HG02981 (cell line): Measurements from ENCODE around the gene NCOR2.

ENCODE experiments used
- ATAC-seq: cut with Tn5 transposase; IDR thresholded peaks from one replicate; pipeline ENCODE4 v1.9.1; 2021; ENCODE audit warnings: mild to moderate bottlenecking, moderate library complexity; ENCODE audit not compliant: unreplicated experiment

NCOR2 gene

DNA sequence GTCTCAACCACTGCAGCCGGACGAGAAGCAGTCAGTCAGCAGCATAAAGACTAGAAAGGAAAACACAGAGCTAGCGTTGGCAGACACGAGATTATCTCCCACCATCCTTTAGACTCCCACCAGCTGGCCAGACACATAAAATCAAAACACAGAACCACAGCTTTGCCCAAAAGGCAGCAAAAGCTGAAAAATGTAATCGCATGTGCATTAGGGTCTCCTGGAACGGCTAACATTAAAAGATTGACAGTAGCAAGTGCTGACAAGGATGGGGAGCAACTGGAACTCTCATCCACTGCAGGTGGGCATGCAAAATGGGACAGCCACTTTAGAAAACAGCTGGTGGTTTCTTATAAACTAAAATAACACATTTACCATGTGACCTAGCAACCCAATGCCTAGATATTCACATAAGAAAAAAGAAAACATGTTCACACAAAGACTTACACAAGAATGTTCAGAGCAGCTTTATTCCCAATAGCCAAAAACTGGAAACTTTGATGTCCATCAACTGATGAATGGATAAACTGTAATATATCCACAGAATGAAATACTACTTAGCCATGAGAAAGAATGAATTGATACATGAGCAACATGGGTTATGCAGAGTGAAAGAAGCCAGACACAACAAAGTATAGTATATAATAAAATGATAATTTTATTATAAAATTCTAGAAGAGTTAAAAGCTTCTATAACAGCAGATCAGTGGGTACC lies 37.7 kb downstream of the NCOR2 start:
- no peak for ATAC-seq

DNA sequence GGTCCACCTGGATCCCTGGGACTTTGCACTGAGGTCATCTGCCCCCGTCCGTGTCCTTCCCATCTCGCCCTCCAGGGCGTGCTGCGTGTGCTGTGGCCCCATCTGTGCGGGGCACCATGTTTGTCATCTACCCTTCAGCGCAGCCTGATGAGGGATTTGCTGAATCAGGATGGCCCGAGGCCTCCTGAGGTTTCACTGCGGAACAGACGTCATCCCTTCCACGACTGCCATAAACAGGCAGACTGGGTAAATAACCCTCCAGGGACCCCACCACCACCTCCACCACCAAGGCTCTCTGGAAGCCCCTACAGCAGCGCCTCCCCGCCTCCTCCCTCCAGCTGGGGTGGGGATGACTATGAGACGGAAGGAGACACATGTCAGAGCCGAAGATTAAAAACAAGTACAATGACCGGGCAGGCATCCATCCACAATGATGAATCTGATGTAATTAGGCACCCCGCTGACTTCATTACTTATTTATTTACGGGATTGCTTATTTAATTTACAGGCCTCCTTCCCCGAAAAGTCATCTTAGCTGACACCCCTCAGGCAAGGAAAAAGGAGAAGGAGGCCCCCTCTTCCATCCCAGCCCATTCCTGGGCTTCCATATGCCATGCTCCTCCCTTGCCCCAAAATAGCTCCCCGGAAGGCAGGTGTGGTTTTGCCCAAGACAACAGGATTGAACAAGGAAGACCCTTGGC lies 39.4 kb downstream of the NCOR2 start:
- ATAC-seq = no peak

DNA sequence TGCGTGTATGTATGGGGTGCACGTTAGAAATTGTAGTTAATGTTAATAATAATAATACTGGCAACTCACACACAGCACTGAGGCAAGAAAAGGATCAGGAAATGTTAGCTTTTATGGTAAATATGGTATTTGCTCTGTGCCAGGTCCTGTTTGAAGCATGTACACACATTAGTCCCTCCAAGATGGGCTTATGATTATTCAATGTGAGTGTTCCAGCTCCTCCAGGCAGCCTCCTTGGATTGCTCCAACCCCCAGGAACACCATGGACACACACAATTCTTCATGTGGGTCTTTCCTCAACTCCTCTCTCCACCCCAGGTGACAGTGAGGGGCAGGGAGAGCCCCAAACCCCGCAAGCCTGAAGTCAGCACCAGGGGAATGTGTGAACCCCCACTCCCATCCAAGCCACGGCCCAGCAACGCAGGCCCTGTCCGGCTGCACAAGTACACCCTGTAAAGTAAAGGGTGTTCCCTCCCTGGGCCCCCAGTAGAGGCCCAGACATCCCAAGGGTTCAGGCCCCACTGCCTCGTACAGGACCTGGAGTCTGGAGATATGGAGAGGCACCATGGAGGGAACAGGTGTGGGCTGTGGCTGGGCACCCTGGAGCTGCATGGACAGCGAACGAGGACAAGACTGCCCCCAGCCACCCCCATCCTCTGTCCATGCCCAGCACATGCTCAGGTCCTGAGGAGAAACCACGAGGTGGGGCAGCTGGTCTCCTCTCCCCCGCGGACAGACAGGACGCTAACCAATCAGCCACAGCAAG lies 41.3 kb downstream of the NCOR2 start:
- ATAC-seq = no peak

DNA sequence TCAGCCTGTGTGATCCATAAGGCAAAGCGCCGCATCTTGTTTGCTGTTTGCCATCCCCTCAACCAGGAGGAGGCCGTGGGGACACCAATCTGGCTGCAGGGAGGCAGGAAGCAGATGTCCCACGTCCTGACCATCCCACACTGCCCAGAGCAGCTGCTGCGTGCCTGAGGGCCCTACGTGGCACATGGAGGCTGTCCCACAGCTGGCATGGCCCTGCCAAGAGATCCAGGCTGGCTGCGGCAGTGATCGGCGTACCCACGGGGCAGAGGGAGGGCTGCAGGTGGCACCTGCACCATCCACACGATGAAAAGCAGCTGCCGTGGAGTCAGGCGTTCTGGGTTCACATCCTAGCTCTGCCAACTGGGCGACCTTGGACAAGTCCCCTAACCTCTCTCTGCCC lies 42.0 kb downstream of the NCOR2 start:
- ATAC-seq = no peak

DNA sequence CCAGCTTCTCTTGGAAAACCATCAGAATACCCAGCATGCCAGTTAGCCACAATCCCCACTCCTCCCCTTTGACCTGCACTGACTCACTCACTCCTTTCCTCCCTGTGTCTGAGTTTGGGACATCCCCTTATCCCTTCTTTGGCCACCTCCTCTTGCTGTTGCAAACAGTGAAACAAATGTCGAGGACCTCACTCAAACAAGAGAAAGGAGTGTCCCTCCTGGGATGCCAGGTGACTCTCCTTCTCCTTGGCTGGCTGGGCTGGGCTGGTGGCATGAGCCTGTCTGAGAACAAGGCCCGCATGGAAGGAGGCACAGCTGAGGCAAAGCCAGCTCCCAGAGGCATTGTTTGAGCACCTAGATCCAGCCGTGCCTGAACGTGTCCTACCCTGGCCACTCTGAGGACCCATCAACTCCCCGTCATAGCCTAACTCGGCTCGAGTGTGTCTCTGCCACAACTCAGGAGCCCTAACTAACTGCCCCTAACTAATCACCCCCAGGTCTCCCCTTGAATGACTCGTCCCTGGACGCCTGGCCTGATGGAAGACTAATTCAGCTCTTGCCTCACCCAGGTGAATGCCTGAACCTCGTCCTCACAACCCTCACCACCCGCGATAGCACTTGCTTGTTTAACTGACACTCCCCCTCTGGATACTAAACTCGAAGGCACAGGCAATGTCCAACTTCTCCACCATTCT lies 43.0 kb downstream of the NCOR2 start:
- no peak for ATAC-seq

DNA sequence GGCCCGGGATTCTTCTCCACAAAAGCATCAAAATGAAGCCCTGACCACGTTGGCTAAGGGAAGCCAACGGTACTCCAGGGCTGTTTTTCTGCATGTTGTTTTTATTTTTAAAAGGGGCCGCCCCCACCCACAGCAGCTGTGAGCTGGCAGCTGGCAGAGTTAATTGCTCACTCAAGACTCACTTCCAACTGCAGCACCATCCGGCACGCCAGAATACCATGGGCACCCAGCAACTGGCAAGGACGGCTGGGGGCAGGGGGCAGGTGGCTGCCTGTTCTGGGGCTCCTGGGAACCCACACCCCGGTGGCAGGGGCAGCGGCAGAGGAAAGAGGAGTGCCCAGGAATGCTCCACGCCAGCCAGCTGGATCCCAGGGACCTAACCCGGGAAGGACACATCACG lies 44.3 kb downstream of the NCOR2 start:
- no peak for ATAC-seq

DNA sequence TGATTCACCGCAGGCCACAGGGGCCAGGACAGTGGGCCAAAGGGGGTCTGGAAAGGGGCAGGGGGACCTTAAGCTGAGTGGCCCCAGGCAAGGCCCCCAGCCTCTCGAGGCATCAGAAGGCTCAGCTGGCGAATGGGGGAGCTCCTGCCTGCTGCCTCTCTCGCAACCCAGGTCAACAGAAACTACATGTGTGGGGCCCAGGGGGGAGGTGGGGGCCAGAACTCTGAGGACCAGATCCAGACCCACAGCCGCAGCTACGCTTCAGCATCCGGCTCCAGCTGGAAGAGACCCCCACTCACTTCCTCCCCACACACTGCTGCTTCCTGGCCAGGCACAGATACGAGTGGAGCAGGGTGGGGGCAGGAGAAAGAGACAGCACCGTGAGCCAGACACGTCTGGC lies 46.5 kb downstream of the NCOR2 start:
- ATAC-seq = no peak

DNA sequence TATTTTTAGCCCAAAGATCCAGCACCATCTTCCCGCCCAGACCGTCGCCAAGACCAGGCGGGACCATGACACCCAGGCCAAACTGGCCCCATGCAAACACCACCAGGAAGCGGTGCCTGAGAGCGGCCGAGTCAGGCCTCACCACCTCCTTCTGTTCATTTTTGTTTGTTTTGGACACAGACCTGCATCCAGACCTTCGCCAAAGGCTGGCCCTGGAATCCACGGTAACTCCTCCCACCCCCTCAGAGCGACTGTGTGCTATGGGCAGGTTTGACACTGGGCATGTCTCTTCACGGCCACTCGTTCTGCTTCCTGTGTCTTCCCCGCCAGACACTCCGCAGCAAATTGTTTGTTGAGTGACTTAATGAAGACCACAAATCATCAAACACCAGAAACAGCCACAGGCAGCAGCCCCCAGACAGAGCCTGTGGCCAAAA lies 47.1 kb downstream of the NCOR2 start:
- ATAC-seq = no peak

DNA sequence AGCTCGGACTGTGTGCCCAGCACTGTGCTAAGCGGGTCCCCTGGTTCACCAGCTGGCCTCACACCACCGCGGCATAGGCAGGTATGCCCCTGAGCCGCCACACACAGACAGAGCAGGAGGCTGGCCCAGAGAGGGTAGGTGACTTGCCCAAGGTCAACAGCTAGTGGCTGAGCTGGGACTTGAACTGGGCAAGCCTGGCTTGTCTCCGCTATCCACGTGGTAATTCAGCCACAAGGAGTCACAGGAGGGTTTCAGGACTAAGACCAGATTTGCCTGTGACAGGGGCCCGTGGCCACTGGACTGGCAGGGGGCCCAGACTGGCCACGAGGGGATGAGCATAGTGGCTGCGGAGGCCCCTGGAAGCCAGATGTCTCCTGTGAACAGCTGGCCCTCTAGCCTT lies 47.7 kb downstream of the NCOR2 start:
- ATAC-seq = no peak

DNA sequence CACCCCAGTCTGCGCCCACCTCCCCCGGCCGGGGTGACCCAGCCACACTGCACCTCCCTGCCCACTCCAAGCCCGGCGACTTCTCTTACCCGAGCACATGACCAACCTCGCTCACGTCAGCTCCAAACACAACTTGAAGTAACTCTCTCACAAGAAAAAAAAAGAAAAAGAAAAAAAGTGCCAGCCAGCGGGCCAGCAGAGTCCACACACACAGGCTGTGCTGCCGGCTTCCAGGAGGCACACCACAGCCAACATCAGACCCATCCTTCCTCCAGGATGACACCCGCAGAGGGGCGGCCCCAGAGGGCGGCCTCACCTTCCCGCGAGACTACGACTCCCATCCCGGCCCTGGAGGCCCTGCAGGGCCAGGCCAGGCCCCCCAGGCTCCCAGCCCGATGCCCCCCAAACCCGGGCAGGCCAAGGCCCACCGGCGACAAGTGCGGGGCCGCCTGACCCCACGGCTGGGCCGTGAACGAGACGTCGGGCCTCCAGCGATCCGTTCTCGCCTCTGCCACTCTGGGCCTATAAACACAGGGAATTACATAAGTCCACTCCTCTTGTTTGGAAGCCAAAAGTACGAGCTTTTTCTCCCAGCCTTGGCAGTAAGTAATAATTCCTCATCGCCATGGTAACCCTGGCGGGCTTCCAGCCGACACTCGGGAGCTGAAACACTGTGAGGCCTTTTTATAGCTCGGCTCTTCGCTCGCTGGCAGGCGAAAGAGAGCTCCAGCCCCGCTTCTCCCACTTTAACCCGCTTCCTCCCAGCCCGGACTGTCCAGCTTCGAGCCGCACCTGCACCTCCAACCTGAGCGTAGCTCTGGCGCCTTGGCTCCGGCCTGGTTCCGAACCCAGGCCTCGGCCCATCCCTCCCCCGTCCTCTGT lies 49.1 kb downstream of the NCOR2 start:
- no peak for ATAC-seq
